Non-pigmented ciliary epithelial cell (primary cell): ENCODE data around the gene LAIR2.

Experiments
- DNase-seq: peaks from one replicate; pipeline ENCODE4 v3.0.0-alpha.2; 2010; ENCODE audit warnings: low read depth

LAIR2 gene

GRCh38 chr19:54534156-54534555 lies 31.5 kb downstream of the LAIR2 start:
- no peak for DNase-seq

GRCh38 chr19:54535601-54536000 lies 33.0 kb downstream of the LAIR2 start:
- no peak for DNase-seq

- no peak for DNase-seq
These were observed 34.3 kb downstream of the LAIR2 start for GRCh38 chr19:54536956-54537355.

- no peak for DNase-seq
These were observed 39.1 kb downstream of the LAIR2 start for GRCh38 chr19:54541712-54542111.

GRCh38 chr19:54548806-54549205 lies 46.2 kb downstream of the LAIR2 start:
- no peak for DNase-seq

GRCh38 chr19:54549224-54549623 lies 46.6 kb downstream of the LAIR2 start:
- no peak for DNase-seq

- no peak for DNase-seq
These were observed 48.7 kb downstream of the LAIR2 start for GRCh38 chr19:54551293-54551692.

- DNase-seq, result no peak
These were observed 49.6 kb downstream of the LAIR2 start for GRCh38 chr19:54551950-54552912.

- no peak for DNase-seq
These were observed 50.3 kb downstream of the LAIR2 start for GRCh38 chr19:54552913-54553310.

GRCh38 chr19:54554006-54554405 lies 51.4 kb downstream of the LAIR2 start:
- DNase-seq, result no peak

- no peak for DNase-seq
These were observed 52.3 kb downstream of the LAIR2 start for GRCh38 chr19:54554896-54555295.

- DNase-seq, result no peak
These were observed 53.6 kb downstream of the LAIR2 start for GRCh38 chr19:54556194-54556593.

GRCh38 chr19:54558339-54558738 lies 55.7 kb downstream of the LAIR2 start:
- no peak for DNase-seq
